Transverse colon (tissue), 4 donors: Measurements from ENCODE around the gene RILPL1. TPM values are rescaled to one million over a fixed set of nuclear protein-coding genes. Genes with fewer than 3 reads are reported as not detected.

Experiments used
- DNase-seq: peaks from one replicate; pipeline ENCODE4 v3.0.0-alpha.2; 2019
- H3K27ac ChIP-seq, 4 donors: fragments of 200-600 bp; sonication (generic); 2 replicates each; pipeline ENCODE4 v1.5.1; 2016 to 2018; ENCODE audit warnings: inconsistent platforms in 4 of 4
- H3K27me3 ChIP-seq: fragments of 200-600 bp; sonication (generic); 2 replicates; pipeline ENCODE4 v1.5.1; 2017; ENCODE audit warnings: inconsistent platforms
- H3K36me3 ChIP-seq, 4 donors: fragments of 200-600 bp; sonication (generic); 2 replicates each; pipeline ENCODE4 v1.5.1; 2017 to 2019; ENCODE audit warnings: inconsistent platforms in 4 of 4
- H3K4me1 ChIP-seq, 4 donors: fragments of 200-600 bp; sonication (generic); 2 replicates each; pipeline ENCODE4 v1.5.1; 2017 to 2020; ENCODE audit warnings: inconsistent platforms in 4 of 4
- H3K4me3 ChIP-seq, 4 donors: fragments of 200-600 bp; sonication (generic); 1 replicate in 1 of 4; 2 replicates in 3 of 4; pipeline versions ENCODE4 v1.5.1 to v1.6.1; 2017 to 2019; ENCODE audit warnings: inconsistent platforms in 4 of 4
- H3K9me3 ChIP-seq, 2 donors: fragments of 200-600 bp; sonication (generic); 2 replicates each; pipeline ENCODE4 v1.5.1; 2017 to 2019; ENCODE audit warnings: inconsistent platforms in 2 of 2
- CTCF ChIP-seq, 5 experiments: fragments of 200-600 bp in 3 of 5; fragments of 450-650 bp in 2 of 5; sonication (generic) in 3 of 5; IDR thresholded peaks; 1 replicate in 2 of 5; 2 replicates in 3 of 5; pipeline ENCODE4 v1.5.1; 2016 to 2017; ENCODE audit warnings: antibody characterized with exemption in 5 of 5, inconsistent platforms in 3 of 5, mild to moderate bottlenecking in 2 of 5, moderate library complexity in 1 of 5
- EP300 ChIP-seq: sonication (generic); formaldehyde crosslinking; IDR thresholded peaks from one replicate; pipeline ENCODE4 v1.6.1; 2017; ENCODE audit warnings: antibody characterized with exemption, low read depth
- POLR2A ChIP-seq: fragments of 450-650 bp; IDR thresholded peaks from one replicate; pipeline ENCODE4 v1.6.1; 2016; ENCODE audit warnings: antibody characterized with exemption, mild to moderate bottlenecking, moderate library complexity
- POLR2AphosphoS5 ChIP-seq, 3 donors: sonication (generic); formaldehyde crosslinking; IDR thresholded peaks; one replicate each; pipeline ENCODE4 v1.6.1; 2016; ENCODE audit warnings: antibody characterized with exemption in 3 of 3
- WGBS, 2 donors: methylation state at CpG; one replicate each; pipeline ENCODE4 v1.1.5; 2018; ENCODE audit warnings: low coverage in 1 of 2; 5-methylcytosine and 5-hydroxymethylcytosine counted together
- in situ Hi-C, 4 donors: fragments of 200-750 bp; cut with MboI; loops; one replicate each; pipeline versions ENCODE4 v1.15.0 to v1.15.1; 2017; ENCODE audit warnings: low sequenced_read_pairs in 3 of 4, low pct_ligation_motif_present in 1 of 4, low pct_unique_long_range_greater_than_20kb in 1 of 4
- intact Hi-C: fragments of 100-400 bp; cut with DNase I; formaldehyde crosslinking; loops from one replicate; pipeline ENCODE4 v1.15.1; 2023; ENCODE audit warnings: low total_unique reads
- total RNA-seq, 4 donors: library from RNA; depleted of rRNA; stranded (reverse); fragments of >200 nt; gene quantifications; one replicate each; pipeline ENCODE4 v1.1.0, GENCODE V29; 2016

The RILPL1 gene
- total RNA-seq, 4 donors from 2014 or later: 1.6 to 6.7 (median 5.0) TPM

GRCh38 chr12:123474485-123475245 is 58.9 kb downstream of the RILPL1 start:
- Histone ChIP-seq H3K36me3 (no peaks in the 10 kb centered on the region), H3K4me1 (no peaks in the 10 kb centered on the region), H3K9me3 (no peaks in the 10 kb centered on the region), H3K27me3 (no peaks in the 10 kb centered on the region), H3K4me3 (no peak overlapping the region), H3K27ac (no peak overlapping the region)
- no peak for TF ChIP-seq POLR2AphosphoS5 (IDR thresholded peaks at IDR 0.05)
- TF ChIP-seq POLR2A: no peak
- no peak for TF ChIP-seq EP300
- TF ChIP-seq CTCF (IDR thresholded peaks at IDR 0.05): no peak
- WGBS, 2 donors: 82% methylated on average over 13 of the region's 13 CpGs; no CpG with 5 or more reads in 1 of the 2 donors
- no peak for DNase-seq
- intact Hi-C loops (no loop called here), in situ Hi-C loops (no loop called here)

- Histone ChIP-seq H3K27ac (no peak overlapping the region), H3K36me3 (peaks cover 0 to 5% (median 0%) of the 10 kb centered on the region in 4 donors), H3K4me3 (no peak overlapping the region), H3K9me3 (no peaks in the 10 kb centered on the region), H3K4me1 (no peaks in the 10 kb centered on the region), H3K27me3 (no peaks in the 10 kb centered on the region)
- intact Hi-C loops: no loop called here
- no peak for DNase-seq
- in situ Hi-C loops: no loop called here
- no peak for TF ChIP-seq EP300
- no peak for TF ChIP-seq POLR2A
- TF ChIP-seq POLR2AphosphoS5 (IDR thresholded peaks at IDR 0.05): no peak
- TF ChIP-seq CTCF (IDR thresholded peaks at IDR 0.05): no peak
- 88 to 95% methylated on average over 7 to 12 of the region's 12 CpGs for WGBS, 2 donors
Measured at GRCh38 chr12:123472438-123472849, 61.1 kb downstream of the RILPL1 start.

GRCh38 chr12:123471374-123472068 is 62.0 kb downstream of the RILPL1 start:
- no peaks in the 10 kb centered on the region for H3K9me3 ChIP-seq
- H3K4me3 ChIP-seq: no peak overlapping the region
- H3K27ac ChIP-seq: no peak overlapping the region
- TF ChIP-seq EP300: no peak
- no peak for TF ChIP-seq CTCF (IDR thresholded peaks at IDR 0.05)
- TF ChIP-seq POLR2A: no peak
- TF ChIP-seq POLR2AphosphoS5 (IDR thresholded peaks at IDR 0.05): no peak
- H3K4me1 ChIP-seq: no peaks in the 10 kb centered on the region
- no peaks in the 10 kb centered on the region for H3K27me3 ChIP-seq
- WGBS, 2 donors: 88 to 90% methylated on average over 2 to 6 of the region's 8 CpGs
- DNase-seq: no peak
- peaks cover 0 to 8% (median 0%) of the 10 kb centered on the region in 4 donors for H3K36me3 ChIP-seq
- in situ Hi-C loops (no loop called here), intact Hi-C loops (no loop called here)

- Histone ChIP-seq H3K36me3 (peaks cover 0 to 13% (median 5%) of the 10 kb centered on the region in 4 donors), H3K27ac (no peak overlapping the region), H3K27me3 (no peaks in the 10 kb centered on the region), H3K9me3 (no peaks in the 10 kb centered on the region), H3K4me1 (no peaks in the 10 kb centered on the region), H3K4me3 (no peak overlapping the region)
- in situ Hi-C loops (no loop called here), intact Hi-C loops (no loop called here)
- WGBS, 2 donors: 95 to 96% methylated on average over 2 of the region's 2 CpGs
- TF ChIP-seq EP300: no peak
- TF ChIP-seq POLR2AphosphoS5 (IDR thresholded peaks at IDR 0.05): no peak
- TF ChIP-seq POLR2A: no peak
- TF ChIP-seq CTCF (IDR thresholded peaks at IDR 0.05): no peak
- DNase-seq: no peak
Measured at GRCh38 chr12:123469978-123470377, 63.5 kb downstream of the RILPL1 start.
